ENCODE results near the gene ARID3A. TPM values are rescaled to one million over a fixed set of nuclear protein-coding genes. Genes with fewer than 3 reads are reported as not detected.
"Not testable (repeated sequence)": the region's sequence is repeated elsewhere in the genome, so short reads cannot be mapped to it uniquely, and the experiment has no call there.

Gene ARID3A
- total RNA-seq, 1 donor from 2014 or later = 35.0 TPM

DNA sequence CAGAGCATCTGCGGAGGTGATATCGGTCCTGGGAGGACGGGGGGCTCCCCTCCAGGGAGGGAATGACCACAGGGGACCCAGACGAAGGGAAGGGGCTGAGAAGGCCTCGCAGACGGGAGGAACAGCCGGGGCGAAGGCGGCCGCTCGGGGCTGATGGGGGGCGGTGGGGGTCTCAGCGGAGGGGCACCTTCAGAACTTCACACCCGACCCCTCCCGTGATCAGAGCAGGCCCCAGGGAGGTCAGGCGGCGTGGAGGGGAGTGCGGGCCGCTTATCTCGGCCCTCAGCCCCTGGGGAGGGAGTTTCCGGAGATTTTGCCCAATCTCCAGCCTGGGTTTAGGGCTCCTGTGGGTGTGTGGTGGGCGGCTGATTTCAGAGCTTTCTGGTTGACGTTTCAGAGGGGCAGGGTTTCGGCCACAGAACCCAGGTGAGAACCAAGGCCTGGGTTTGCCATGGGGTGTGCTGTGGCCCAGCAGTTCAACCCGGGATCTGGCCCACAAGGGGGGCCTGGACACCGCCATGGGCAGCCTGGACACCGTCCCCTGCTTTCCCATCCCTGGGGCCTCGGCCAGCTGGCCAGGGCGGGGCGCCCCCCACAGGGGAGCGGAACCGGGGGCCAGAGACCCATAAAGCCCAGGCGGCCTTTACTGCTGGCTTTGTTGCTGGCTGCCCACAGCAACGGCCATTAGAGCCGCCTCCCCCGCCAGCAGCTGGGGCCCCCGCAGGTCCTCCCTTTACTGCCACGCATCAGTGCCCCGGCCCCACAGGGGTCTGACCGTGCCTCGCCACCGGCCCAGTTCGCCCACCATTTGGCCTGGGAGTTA is 29.0 kb downstream of the ARID3A start:
- peaks cover 4% of the 10 kb centered on the region for H3K4me1 Mint-ChIP-seq (ENCODE audit: low read depth)
- intact Hi-C loops (cut with micrococcal nuclease) = no loop called here
- no peak overlapping the region for H3K27ac Mint-ChIP-seq
- H3K36me3 Mint-ChIP-seq (ENCODE audit: low read depth) = no peaks in the 10 kb centered on the region
- H3K4me3 Mint-ChIP-seq = no peak overlapping the region
- no peaks in the 10 kb centered on the region for H3K9me3 Mint-ChIP-seq
- H3K27me3 Mint-ChIP-seq (ENCODE audit: insufficient read depth) = no peaks in the 10 kb centered on the region
- no peak for DNase-seq (ENCODE audit: low spot score)

DNA sequence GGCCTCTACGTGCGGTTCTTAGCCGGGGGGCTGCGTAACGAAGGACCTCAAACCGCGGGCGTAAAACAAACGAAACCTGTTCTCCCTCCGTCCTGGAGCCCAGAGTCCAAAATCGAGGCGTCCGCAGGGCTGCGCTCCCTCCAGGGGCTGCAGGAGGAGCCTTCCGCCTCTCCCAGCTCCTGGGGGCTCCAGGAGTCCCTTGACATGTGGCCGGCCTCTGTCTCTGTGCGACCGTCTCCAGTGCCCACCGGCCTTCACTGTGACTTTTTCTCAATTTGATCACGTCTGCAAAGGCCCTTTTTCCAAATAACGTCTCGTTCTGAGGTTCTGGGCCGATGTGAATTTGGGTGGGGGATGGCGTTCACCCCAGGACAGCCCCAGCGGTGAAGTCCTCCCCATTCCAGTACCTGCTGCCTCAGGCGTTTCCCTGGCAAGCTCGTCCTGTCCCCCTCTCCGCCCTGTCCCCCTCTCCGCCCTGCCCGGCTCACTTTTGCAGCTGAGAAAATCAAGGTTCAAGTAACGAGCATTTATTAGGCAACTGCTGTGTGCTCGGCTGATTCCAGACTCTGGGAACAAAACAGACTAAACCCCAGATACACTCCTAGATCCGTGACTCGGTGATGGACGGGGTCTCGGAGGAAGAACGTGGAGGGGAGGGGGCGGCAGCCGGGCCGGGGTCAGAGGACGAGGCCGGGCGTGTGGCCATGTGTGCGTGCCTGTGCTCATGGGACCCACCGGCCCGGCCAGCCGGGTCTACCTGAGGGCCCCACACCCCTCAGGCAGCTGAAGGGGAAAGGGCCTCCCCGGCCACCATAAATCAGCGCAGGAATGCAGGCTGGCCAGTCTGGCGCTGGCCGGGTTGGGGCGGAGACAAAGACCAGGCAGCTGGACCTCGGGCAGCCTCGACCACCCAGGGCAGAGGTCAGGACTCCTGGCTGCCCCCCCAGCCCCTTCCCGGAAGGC is 30.2 kb downstream of the ARID3A start:
- H3K27ac Mint-ChIP-seq = no peak overlapping the region
- H3K4me3 Mint-ChIP-seq = no peak overlapping the region
- peaks cover 4% of the 10 kb centered on the region for H3K4me1 Mint-ChIP-seq (ENCODE audit: low read depth)
- DNase-seq (ENCODE audit: low spot score) = no peak
- no peaks in the 10 kb centered on the region for H3K36me3 Mint-ChIP-seq (ENCODE audit: low read depth)
- H3K9me3 Mint-ChIP-seq = no peaks in the 10 kb centered on the region
- intact Hi-C loops (cut with micrococcal nuclease) = no loop called here
- no peaks in the 10 kb centered on the region for H3K27me3 Mint-ChIP-seq (ENCODE audit: insufficient read depth)

DNA sequence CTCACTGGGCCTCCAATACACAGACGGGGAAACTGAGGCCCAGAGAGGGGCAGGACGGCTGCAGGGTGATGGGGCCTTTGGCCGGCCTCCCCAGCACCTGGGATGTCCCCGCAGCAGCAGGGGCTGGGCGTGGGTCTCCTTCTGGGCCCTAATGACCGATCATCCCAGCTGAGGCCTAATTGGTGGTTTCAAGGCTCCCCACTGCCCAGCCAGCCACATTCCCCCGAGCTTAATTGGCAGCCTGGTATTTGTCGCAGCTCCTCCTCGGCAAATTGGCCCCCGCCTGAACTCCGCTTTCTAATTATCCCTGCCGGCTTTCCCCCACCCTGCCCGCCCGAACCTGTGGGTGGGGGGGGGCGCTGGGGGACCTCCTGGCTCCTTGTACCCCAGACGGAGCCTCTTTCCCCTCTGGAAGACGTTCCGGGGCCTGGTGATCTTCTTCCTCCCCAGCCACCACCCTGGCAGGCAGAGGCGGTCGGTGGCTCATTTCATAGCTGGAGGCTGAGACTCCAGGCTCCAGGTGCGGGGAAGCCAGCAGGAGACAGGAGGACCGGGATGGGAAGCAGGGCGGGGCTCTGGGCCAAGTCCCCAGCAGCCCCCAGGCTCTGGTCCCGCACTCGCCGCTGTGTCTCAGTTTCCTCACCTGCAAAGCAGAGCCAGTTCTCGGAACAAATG is 31.1 kb downstream of the ARID3A start:
- H3K9me3 Mint-ChIP-seq = no peaks in the 10 kb centered on the region
- no peaks in the 10 kb centered on the region for H3K27me3 Mint-ChIP-seq (ENCODE audit: insufficient read depth)
- H3K27ac Mint-ChIP-seq = no peak overlapping the region
- H3K36me3 Mint-ChIP-seq (ENCODE audit: low read depth) = no peaks in the 10 kb centered on the region
- DNase-seq (ENCODE audit: low spot score) = no peak
- H3K4me1 Mint-ChIP-seq (ENCODE audit: low read depth) = peaks cover 4% of the 10 kb centered on the region
- no peak overlapping the region for H3K4me3 Mint-ChIP-seq
- intact Hi-C loops (cut with micrococcal nuclease) = no loop called here

DNA sequence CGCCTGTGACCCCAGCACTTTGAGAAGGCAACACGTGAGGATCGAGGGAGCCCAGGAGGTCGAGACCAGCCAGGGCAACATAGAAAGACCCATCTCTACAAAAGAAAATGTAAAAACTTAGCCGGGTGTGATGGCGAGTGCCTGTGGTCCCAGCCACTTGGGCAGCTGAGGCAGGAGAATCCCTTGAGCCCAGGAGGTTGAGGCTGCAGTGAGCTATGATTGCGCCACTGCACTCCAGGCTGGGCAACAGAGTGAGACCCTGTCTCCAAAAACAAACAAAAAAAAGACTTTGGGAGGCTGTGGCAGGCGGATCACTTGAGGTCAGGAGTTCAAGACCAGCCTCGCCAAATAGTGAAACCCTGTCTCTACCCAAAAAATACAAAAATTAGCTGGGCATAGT is 31.7 kb downstream of the ARID3A start:
- H3K4me3 Mint-ChIP-seq; H3K27me3 Mint-ChIP-seq (ENCODE audit: insufficient read depth); DNase-seq (ENCODE audit: low spot score); H3K36me3 Mint-ChIP-seq (ENCODE audit: low read depth); H3K27ac Mint-ChIP-seq; H3K4me1 Mint-ChIP-seq (ENCODE audit: low read depth); H3K9me3 Mint-ChIP-seq; intact Hi-C loops (cut with micrococcal nuclease): not testable (repeated sequence)

DNA sequence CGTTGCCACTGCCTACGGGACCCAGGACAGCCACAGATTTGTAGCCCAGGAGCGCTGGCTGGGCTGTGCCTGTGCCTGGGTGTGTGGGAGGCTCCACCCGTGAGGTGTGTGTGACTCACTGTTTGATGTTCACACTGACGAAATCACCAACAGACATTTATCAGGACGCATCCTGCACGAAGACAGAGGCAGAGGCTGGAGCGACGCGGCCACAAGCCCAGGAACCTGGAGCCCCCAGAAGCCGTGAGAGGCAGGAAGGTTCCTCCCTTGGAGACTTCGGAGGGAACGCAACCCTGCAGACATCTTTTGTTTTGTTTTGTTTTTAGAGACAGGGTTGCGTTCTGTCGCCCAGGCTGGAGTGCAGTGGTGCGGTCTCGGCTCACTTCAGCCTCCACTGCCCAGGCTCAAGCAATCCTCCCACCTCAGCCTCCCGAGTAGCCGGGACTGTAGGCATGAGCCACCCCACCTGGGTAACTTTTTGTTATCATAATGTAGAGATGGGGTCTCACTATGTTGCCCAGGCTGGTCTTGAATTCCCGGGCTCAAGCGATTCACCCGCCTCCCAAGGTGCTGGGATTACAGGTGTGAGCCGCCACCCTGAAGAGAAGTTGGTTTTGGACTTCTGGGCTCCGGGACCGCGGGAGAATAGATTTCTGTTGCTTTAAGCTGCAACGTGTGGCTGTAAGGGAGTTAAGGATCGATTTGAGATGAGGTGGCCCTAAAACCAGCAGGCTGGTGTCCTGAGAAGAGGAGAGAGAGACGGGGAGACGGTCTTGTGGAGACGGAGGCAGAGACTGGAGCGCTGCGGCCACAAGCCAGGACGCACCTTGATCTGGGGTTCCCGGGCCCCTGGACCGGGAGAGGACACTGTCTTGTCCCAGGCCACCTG is 33.4 kb downstream of the ARID3A start:
- H3K27ac Mint-ChIP-seq = peak overlapping the region; percentile 68
- intact Hi-C loops (cut with micrococcal nuclease) = no loop called here
- DNase-seq (ENCODE audit: low spot score) = no peak
- H3K4me3 Mint-ChIP-seq = no peak overlapping the region
- no peaks in the 10 kb centered on the region for H3K27me3 Mint-ChIP-seq (ENCODE audit: insufficient read depth)
- H3K9me3 Mint-ChIP-seq = no peaks in the 10 kb centered on the region
- H3K4me1 Mint-ChIP-seq (ENCODE audit: low read depth) = peaks cover 4% of the 10 kb centered on the region
- H3K36me3 Mint-ChIP-seq (ENCODE audit: low read depth) = no peaks in the 10 kb centered on the region

DNA sequence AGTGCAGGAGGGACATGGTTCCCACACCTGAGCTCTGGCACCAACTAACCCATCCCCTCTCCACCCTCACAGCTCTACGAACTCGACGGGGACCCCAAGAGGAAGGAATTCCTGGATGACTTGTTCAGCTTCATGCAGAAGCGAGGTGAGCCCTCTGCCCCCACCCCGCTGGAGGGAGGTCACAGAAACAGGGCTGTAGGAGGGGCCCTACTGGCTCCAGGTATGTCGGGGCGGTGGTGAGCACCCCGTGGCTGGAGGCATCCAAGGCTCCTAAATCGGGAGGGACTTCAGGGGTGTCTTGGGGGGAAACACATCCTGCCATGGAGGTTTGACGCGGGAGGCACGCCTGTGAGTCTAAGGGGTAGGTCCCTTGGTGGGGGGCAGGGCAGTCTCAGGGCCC is 34.2 kb downstream of the ARID3A start:
- intact Hi-C loops (cut with micrococcal nuclease) = no loop called here
- H3K27me3 Mint-ChIP-seq (ENCODE audit: insufficient read depth) = no peaks in the 10 kb centered on the region
- H3K27ac Mint-ChIP-seq = no peak overlapping the region
- no peak overlapping the region for H3K4me3 Mint-ChIP-seq
- H3K4me1 Mint-ChIP-seq (ENCODE audit: low read depth) = peaks cover 4% of the 10 kb centered on the region
- peaks cover 3% of the 10 kb centered on the region for H3K36me3 Mint-ChIP-seq (ENCODE audit: low read depth)
- DNase-seq (ENCODE audit: low spot score) = no peak
- H3K9me3 Mint-ChIP-seq = peaks cover under 1% of the 10 kb centered on the region

DNA sequence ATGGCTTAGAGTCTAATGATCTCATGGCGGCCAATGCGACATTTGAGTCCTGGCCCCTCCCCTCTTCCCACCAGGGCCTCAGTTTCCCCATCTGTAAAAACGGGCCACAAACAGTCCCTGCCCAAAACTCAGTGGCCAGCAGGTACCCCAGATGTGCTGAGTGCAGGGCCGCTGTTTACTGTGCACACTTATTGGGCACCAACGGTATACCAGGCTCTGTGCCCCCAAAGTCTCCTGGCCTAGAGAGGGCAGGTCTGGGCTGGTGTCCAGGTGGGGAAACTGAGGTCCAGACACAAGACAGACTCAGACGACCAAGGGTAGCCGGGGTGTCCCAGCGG is 34.7 kb downstream of the ARID3A start:
- Mint-ChIP-seq H3K27me3 (ENCODE audit: insufficient read depth) (no peaks in the 10 kb centered on the region), H3K27ac (no peak overlapping the region), H3K4me3 (no peak overlapping the region), H3K4me1 (ENCODE audit: low read depth) (peaks cover 4% of the 10 kb centered on the region), H3K36me3 (ENCODE audit: low read depth) (peaks cover 6% of the 10 kb centered on the region), H3K9me3 (peaks cover 4% of the 10 kb centered on the region)
- no peak for DNase-seq (ENCODE audit: low spot score)
- intact Hi-C loops (cut with micrococcal nuclease) = no loop called here

DNA sequence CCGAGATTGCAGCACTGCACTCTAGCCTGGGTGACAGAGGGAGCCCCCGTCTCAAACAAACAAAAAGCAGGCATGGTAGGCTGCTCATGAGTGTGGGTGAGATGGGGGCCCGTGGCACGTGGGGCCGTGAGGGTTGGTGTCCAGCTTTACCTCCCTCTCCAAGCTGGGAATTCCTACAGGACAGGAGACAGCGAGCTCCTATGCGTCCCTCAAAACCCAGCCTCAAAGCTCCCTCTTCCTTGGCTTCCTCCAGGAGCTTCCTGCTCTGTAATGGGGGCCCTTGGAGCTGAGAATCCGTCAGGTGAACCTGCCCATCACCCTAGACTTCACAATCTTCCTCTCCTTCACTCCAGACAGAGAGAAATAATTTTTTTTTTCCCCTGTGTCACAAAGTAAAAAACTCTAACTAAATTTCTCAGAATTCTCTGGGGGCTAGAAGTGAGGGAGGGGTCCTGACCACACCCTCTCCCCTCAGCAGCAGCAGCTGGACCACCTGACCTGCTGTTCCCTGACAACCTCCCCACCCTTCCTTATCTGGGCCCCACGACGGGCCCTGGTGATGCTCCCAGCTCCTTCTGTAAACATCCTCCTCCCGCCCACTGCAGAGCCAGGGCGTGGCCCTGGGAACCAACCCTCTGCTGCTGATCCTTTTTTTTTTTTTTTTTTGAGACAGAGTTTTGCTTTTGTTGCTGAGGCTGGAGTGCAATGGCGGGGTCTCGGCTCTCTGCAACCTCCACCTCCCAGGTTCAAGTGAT is 36.2 kb downstream of the ARID3A start:
- H3K27ac Mint-ChIP-seq = peak overlapping the region; percentile 52
- H3K27me3 Mint-ChIP-seq (ENCODE audit: insufficient read depth) = no peaks in the 10 kb centered on the region
- intact Hi-C loops (cut with micrococcal nuclease) = no loop called here
- peaks cover 4% of the 10 kb centered on the region for H3K9me3 Mint-ChIP-seq
- H3K4me3 Mint-ChIP-seq = no peak overlapping the region
- DNase-seq (ENCODE audit: low spot score) = no peak
- peaks cover 4% of the 10 kb centered on the region for H3K4me1 Mint-ChIP-seq (ENCODE audit: low read depth)
- H3K36me3 Mint-ChIP-seq (ENCODE audit: low read depth) = peaks cover 10% of the 10 kb centered on the region

DNA sequence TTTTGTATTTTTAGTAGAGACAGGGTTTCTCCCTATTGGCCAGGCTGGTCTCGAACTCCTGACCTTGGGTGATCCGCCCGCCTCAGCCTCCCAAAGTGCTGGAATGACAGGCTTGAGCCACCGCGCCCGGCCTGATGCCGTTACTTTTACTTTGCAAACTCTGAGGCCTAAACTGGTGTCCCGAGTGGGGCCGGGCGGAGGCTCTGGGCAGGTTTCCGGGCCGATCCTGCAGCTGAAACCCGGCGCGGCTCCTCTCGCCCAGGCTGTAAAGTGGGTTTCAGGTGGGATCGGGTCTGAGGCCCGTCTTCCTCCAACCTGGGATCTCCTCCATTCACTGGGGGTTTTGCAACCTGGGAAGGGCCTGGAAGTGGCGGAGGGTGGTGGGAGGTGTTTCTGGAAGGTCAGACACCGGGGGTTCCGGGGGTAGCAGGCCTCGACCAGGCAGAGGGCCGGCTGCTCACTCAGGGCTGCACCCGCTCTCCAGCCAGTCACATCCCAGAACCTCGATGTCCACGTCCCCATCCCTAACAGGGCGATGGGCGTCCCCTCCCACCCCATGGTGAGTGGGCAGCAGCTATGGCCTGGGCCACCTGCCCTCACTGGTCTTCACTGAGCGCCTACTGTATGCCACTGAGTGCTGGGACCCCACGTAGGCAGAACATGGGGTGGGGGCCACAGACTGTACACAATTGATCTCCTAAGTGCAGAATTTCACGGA is 37.0 kb downstream of the ARID3A start:
- H3K9me3 Mint-ChIP-seq = peaks cover 4% of the 10 kb centered on the region

DNA sequence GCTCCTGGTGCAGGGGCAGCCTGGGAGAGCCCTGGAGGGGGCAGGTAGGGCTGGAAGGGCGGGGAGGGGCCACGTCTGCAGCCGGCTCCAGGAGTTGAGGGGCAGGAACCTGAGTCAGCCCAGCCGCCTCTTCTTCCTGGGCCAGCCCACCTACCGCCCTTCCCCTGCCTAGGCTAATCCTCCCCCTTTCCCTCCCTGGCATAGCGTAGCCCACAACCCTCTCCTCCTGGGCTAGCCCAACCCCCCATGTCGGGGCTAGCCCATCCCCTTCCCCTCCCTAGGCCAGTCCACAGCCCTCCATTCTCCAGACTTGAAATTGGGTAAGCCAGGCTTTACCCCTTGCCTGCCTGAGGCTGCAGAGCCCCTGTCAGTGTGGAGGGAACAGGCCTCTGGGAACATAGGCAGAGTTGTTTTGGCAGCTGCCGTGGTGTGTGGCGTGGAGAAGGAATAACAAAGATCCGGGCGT is 37.7 kb downstream of the ARID3A start:
- Mint-ChIP-seq H3K4me1 (ENCODE audit: low read depth) (peaks cover 4% of the 10 kb centered on the region), H3K36me3 (ENCODE audit: low read depth) (peaks cover 18% of the 10 kb centered on the region), H3K4me3 (no peak overlapping the region), H3K27me3 (ENCODE audit: insufficient read depth) (no peaks in the 10 kb centered on the region), H3K27ac (no peak overlapping the region), H3K9me3 (peaks cover 4% of the 10 kb centered on the region)
- DNase-seq (ENCODE audit: low spot score) = no peak
- intact Hi-C loops (cut with micrococcal nuclease) = no loop called here

More for the DNA sequence above, 37.0 kb downstream of the ARID3A start:
- H3K27ac Mint-ChIP-seq = no peak overlapping the region
- H3K27me3 Mint-ChIP-seq (ENCODE audit: insufficient read depth) = no peaks in the 10 kb centered on the region
- H3K4me1 Mint-ChIP-seq (ENCODE audit: low read depth) = peaks cover 4% of the 10 kb centered on the region
- H3K36me3 Mint-ChIP-seq (ENCODE audit: low read depth) = peaks cover 13% of the 10 kb centered on the region
- intact Hi-C loops (cut with micrococcal nuclease) = no loop called here
- DNase-seq (ENCODE audit: low spot score) = no peak
- no peak overlapping the region for H3K4me3 Mint-ChIP-seq

DNA sequence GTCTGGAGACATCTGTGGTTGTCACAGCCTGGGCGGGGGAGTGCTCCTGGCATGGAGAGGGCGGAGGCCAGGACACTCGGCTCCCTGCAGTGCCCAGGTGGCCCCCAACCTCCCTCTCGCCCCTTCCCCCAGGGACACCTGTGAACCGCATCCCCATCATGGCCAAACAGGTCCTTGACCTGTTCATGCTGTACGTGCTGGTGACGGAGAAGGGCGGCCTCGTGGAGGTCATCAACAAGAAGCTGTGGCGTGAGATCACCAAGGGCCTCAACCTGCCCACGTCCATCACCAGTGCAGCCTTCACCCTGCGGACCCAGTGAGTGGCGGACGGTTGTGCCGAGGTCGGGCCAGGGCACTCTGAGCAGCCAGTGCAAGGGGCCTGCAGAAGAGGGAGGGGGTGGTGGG is 38.3 kb downstream of the ARID3A start:
- no peak for DNase-seq (ENCODE audit: low spot score)
- Mint-ChIP-seq H3K36me3 (ENCODE audit: low read depth) (peaks cover 20% of the 10 kb centered on the region), H3K9me3 (peaks cover 4% of the 10 kb centered on the region), H3K27me3 (ENCODE audit: insufficient read depth) (no peaks in the 10 kb centered on the region), H3K4me1 (ENCODE audit: low read depth) (no peaks in the 10 kb centered on the region), H3K27ac (no peak overlapping the region), H3K4me3 (no peak overlapping the region)
- intact Hi-C loops (cut with micrococcal nuclease) = no loop called here

Data from activated T-helper 1 cell treated with anti-CD3 and anti-CD28 coated beads, Interleukin-12 subunit alpha, Interleukin-12 subunit beta, Interleukin-2, Interleukin-4 antibody, amounts not matched to agents 30 ng/mL and 10 ng/mL and 1 ng/mL, durations not matched to agents 14 hours and 24 hours and 36 hours (primary cell).